WTC11 (cell line): ENCODE results near the gene MFNG. TPM values are rescaled to one million over a fixed set of nuclear protein-coding genes. Genes with fewer than 3 reads are reported as not detected.
A peak's percentile ranks its signal among the peaks of the same experiment; 100 is the strongest.

Experiments used
- ATAC-seq: fragments of 200-7000 bp; cut with Tn5 transposase; 2 replicates; pipeline ENCODE4 v1.10.0; 2021; ENCODE audit warnings: mild to moderate bottlenecking, moderate library complexity
- CTCF ChIA-PET: fragments of 300-600 bp; sonication (Branson Sonifier 250); formaldehyde crosslinking; loops from one replicate; lab custom pipeline; 2021; ENCODE audit warnings: antibody characterized with exemption; lab: Charles Lee
- POLR2A ChIA-PET: fragments of 350-600 bp; sonication (Branson Sonifier 250); formaldehyde crosslinking; loops from one replicate; lab custom pipeline; 2021; ENCODE audit warnings: antibody characterized with exemption; lab: Charles Lee
- DNase-seq: peaks from one replicate; pipeline ENCODE4 v3.0.0; 2021; ENCODE audit warnings: low spot score
- H3K27ac Mint-ChIP-seq: 2 replicates; pipeline ENCODE4 v1.8.0; 2021; ENCODE audit warnings: mixed read lengths
- H3K27me3 Mint-ChIP-seq: 2 replicates; pipeline ENCODE4 v1.8.0; 2021; ENCODE audit warnings: low read depth, mild to moderate bottlenecking, moderate library complexity, mixed read lengths
- H3K36me3 Mint-ChIP-seq: 2 replicates; pipeline ENCODE4 v1.8.0; 2021; ENCODE audit warnings: mixed read lengths
- H3K4me1 Mint-ChIP-seq: 2 replicates; pipeline ENCODE4 v1.8.0; 2022; ENCODE audit warnings: mixed read lengths
- H3K4me3 Mint-ChIP-seq: 2 replicates; pipeline ENCODE4 v1.8.0; 2021; ENCODE audit warnings: mild to moderate bottlenecking, moderate library complexity, mixed read lengths
- H3K9me3 Mint-ChIP-seq: 2 replicates; pipeline ENCODE4 v1.8.0; 2021; ENCODE audit warnings: mixed read lengths
- AFF4 ChIP-seq: sonication (generic); formaldehyde crosslinking; IDR thresholded peaks from 2 replicates; pipeline ENCODE4 v1.8.1; 2023; ENCODE audit warnings: mild to moderate bottlenecking, missing genetic modification reagents, borderline replicate concordance
- ATF1 ChIP-seq: sonication (generic); formaldehyde crosslinking; IDR thresholded peaks from 2 replicates; pipeline ENCODE4 v1.8.1; 2023; ENCODE audit warnings: mild to moderate bottlenecking, moderate library complexity, missing genetic modification reagents
- ATF6 ChIP-seq: sonication (generic); formaldehyde crosslinking; IDR thresholded peaks from 2 replicates; pipeline ENCODE4 v1.8.1; 2023; ENCODE audit warnings: mild to moderate bottlenecking, missing genetic modification reagents
- CREM ChIP-seq: sonication (generic); formaldehyde crosslinking; IDR thresholded peaks from 2 replicates; pipeline ENCODE4 v1.8.1; 2022; ENCODE audit warnings: mild to moderate bottlenecking, missing genetic modification reagents, moderate library complexity
- EMX1 ChIP-seq: fragments of 250-450 bp; sonication (Bioruptor Pico); IDR thresholded peaks from 2 replicates; pipeline ENCODE4 v1.8.0; 2021; ENCODE audit warnings: mild to moderate bottlenecking
- FOXK1 ChIP-seq: sonication (generic); formaldehyde crosslinking; IDR thresholded peaks from 2 replicates; pipeline ENCODE4 v1.8.0; 2022; ENCODE audit warnings: mild to moderate bottlenecking, moderate library complexity, missing genetic modification reagents
- HMGXB4 ChIP-seq: sonication (generic); formaldehyde crosslinking; IDR thresholded peaks from 2 replicates; pipeline ENCODE4 v1.8.1; 2023; ENCODE audit warnings: mild to moderate bottlenecking, moderate library complexity, missing genetic modification reagents
- RELA ChIP-seq: sonication (generic); formaldehyde crosslinking; IDR thresholded peaks from 2 replicates; pipeline ENCODE4 v1.8.1; 2022; ENCODE audit warnings: missing genetic modification reagents, mild to moderate bottlenecking, borderline replicate concordance
- SOX15 ChIP-seq: fragments of 250-450 bp; sonication (Bioruptor Pico); IDR thresholded peaks from 2 replicates; pipeline ENCODE4 v1.9.0; 2021; ENCODE audit warnings: mild to moderate bottlenecking
- SP1 ChIP-seq: sonication (generic); formaldehyde crosslinking; conservative IDR thresholded peaks from 2 replicates; pipeline ENCODE4 v1.8.1; 2022; ENCODE audit warnings: missing genetic modification reagents
- ZNF219 ChIP-seq: sonication (generic); formaldehyde crosslinking; IDR thresholded peaks from 2 replicates; pipeline ENCODE4 v1.8.0; 2023; ENCODE audit warnings: missing genetic modification reagents, mild to moderate bottlenecking, borderline replicate concordance
- ZNF317 ChIP-seq: sonication (generic); formaldehyde crosslinking; IDR thresholded peaks from 2 replicates; pipeline ENCODE4 v1.8.1; 2023; ENCODE audit warnings: low read depth, mild to moderate bottlenecking, moderate library complexity, missing genetic modification reagents, borderline replicate concordance
- ZNF416 ChIP-seq: fragments of 250-450 bp; sonication (Bioruptor Pico); IDR thresholded peaks from 2 replicates; pipeline ENCODE4 v1.9.0; 2021; ENCODE audit warnings: mild to moderate bottlenecking, inconsistent platforms
- ZNF423 ChIP-seq: fragments of 250-450 bp; sonication (Bioruptor Pico); IDR thresholded peaks from 2 replicates; pipeline ENCODE4 v2.1.2; 2022; ENCODE audit warnings: mild to moderate bottlenecking, moderate library complexity
- ZNF425 ChIP-seq: fragments of 250-450 bp; sonication (Bioruptor Pico); conservative IDR thresholded peaks from 2 replicates; pipeline ENCODE4 v1.9.0; 2021; ENCODE audit warnings: mild to moderate bottlenecking
- total RNA-seq: library from RNA; stranded (reverse); gene quantifications from 3 replicates; pipeline ENCODE4 v1.2.3, GENCODE V29; 2021

Gene MFNG
- total RNA-seq, 1 experiment from 2014 or later, result 3.2 TPM

DNA sequence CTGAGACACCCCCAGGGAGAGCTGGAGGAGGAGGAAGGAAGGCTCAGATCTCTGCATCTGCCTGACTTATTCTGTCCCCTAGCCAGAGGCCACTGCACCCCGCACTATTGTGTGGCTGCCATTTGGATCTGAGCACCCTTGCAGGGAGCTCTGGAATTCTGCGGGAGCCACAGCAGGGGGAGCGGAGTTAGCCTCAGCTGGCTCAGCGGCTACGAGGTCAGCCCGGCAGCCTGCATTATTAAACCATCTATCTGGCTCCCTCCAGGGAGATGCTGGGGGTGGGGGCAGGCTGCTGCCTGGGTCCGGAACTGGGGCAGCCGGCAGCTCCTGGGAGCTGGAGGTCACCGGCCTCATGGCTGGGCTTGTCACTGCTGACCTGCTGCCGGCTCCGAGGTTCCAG is 52.4 kb downstream of the MFNG start:
- H3K4me3 Mint-ChIP-seq, result no peak overlapping the region
- POLR2A ChIA-PET, result interaction anchor here (0.6 to 0.8 kb wide), 2 partner anchors 37 to 122 kb away, joined by 3 read pairs; no protein-coding TSS in a partner anchor
- H3K27ac Mint-ChIP-seq, result no peak overlapping the region
- CTCF ChIA-PET, result interaction anchor here (0.7 to 2.1 kb wide), 12 partner anchors 9 to 828 kb away, joined by 3 to 7 read pairs (median 4); no protein-coding TSS in a partner anchor
- no peaks in the 10 kb centered on the region for H3K4me1 Mint-ChIP-seq
- no peak for DNase-seq
- peak; percentile 50; the same call in 1 of the 2 replicates for TF ChIP-seq ZNF423 (CRISPR knock-in tag)
- TF ChIP-seq ZNF219, result no peak
- TF ChIP-seq SOX15 (CRISPR knock-in tag), result no peak
- TF ChIP-seq FOXK1 (CRISPR knock-in tag), result no peak
- H3K27me3 Mint-ChIP-seq, result peaks cover 4% of the 10 kb centered on the region
- ATAC-seq, result no peak; the same call in 1 of the 2 replicates
- H3K36me3 Mint-ChIP-seq, result no peaks in the 10 kb centered on the region
- H3K9me3 Mint-ChIP-seq, result 0 out of 2 replicates have a peak, but pooled peaks cover 4% of the 10 kb centered on the region

- ATAC-seq, result no peak
- Mint-ChIP-seq H3K27ac (no peak overlapping the region), H3K9me3 (0 out of 2 replicates have a peak, but pooled peaks cover 4% of the 10 kb centered on the region), H3K27me3 (peaks cover 15% of the 10 kb centered on the region), H3K36me3 (no peaks in the 10 kb centered on the region)
- CTCF ChIA-PET, result interaction anchor here (0.5 to 1.5 kb wide), 2 partner anchors 98 to 122 kb away, joined by 4 to 6 read pairs; no protein-coding TSS in a partner anchor
- POLR2A ChIA-PET, result no interaction called here
- TF ChIP-seq ATF6 (CRISPR knock-in tag), result no peak
- TF ChIP-seq, all 79 proteins: peak for 0
- no peak overlapping the region for H3K4me3 Mint-ChIP-seq
- no peaks in the 10 kb centered on the region for H3K4me1 Mint-ChIP-seq
- DNase-seq, result no peak
Observed at GRCh38 chr22:37432708-37433054, 53.5 kb downstream of the MFNG start.

- Mint-ChIP-seq H3K4me1 (no peaks in the 10 kb centered on the region), H3K27me3 (peaks cover 18% of the 10 kb centered on the region), H3K4me3 (no peak overlapping the region), H3K36me3 (no peaks in the 10 kb centered on the region), H3K9me3 (0 out of 2 replicates have a peak, but pooled peaks cover 4% of the 10 kb centered on the region), H3K27ac (no peak overlapping the region)
- ATAC-seq (no peak), DNase-seq (no peak)
- no peak for TF ChIP-seq FOXK1 (CRISPR knock-in tag)
- TF ChIP-seq RELA (CRISPR knock-in tag), result no peak
- no peak for TF ChIP-seq ZNF317
- TF ChIP-seq CREM, result no peak
- TF ChIP-seq EMX1, result no peak
- no peak for TF ChIP-seq ZNF416 (CRISPR knock-in tag)
- TF ChIP-seq ZNF425 (CRISPR knock-in tag), result no peak
- TF ChIP-seq HMGXB4 (CRISPR knock-in tag), result no peak
- no peak for TF ChIP-seq AFF4 (CRISPR knock-in tag)
- no peak for TF ChIP-seq ATF1
- no peak for TF ChIP-seq SP1 (CRISPR knock-in tag)
- ChIA-PET POLR2A (no interaction called here), CTCF (interaction anchor here (1.4 to 4.5 kb wide), 4 partner anchors 41 to 115 kb away, joined by 4 to 69 read pairs (median 6); no protein-coding TSS in a partner anchor)
Observed at GRCh38 chr22:37431801-37432707, 54.1 kb downstream of the MFNG start.
